HL-60 (cell line): ENCODE results near the gene PPP6R3.

ENCODE experiments used
- DNase-seq, 2 experiments: peaks; one replicate each; pipeline ENCODE4 v3.0.0-alpha.2; 2010 to 2020; ENCODE audit warnings: low read depth in 1 of 2, low spot score in 1 of 2
- H3K27ac ChIP-seq: fragments of 250-450 bp; sonication (Bioruptor Pico); replicated peaks from 2 replicates; pipeline ENCODE4 v1.5.1; 2020; ENCODE audit warnings: mild to moderate bottlenecking, moderate library complexity
- H3K27me3 ChIP-seq: fragments of 250-450 bp; sonication (Bioruptor Pico); 2 replicates; pipeline ENCODE4 v1.5.1; 2021; ENCODE audit warnings: mild to moderate bottlenecking, moderate library complexity; ENCODE audit not compliant: insufficient read depth, poor library complexity, severe bottlenecking
- H3K4me3 ChIP-seq: replicated peaks from 2 replicates; pipeline ENCODE4 v1.5.1; 2011; ENCODE audit warnings: mild to moderate bottlenecking, control low read depth, low read length; ENCODE audit not compliant: insufficient read depth
- GABPA ChIP-seq: IDR thresholded peaks from 2 replicates; pipeline ENCODE4 v1.6.1; 2012; ENCODE audit warnings: low read depth
- TF ChIP-seq, protein P1 (sequence below): IDR thresholded peaks from one replicate; pipeline ENCODE4 v1.5.1; 2011; ENCODE audit warnings: low read length, control low read depth, inconsistent platforms; ENCODE audit not compliant: insufficient read depth
- TF ChIP-seq, protein P2 (sequence below): IDR thresholded peaks from 2 replicates; pipeline ENCODE4 v1.6.1; 2012; ENCODE audit warnings: low read depth; ENCODE audit not compliant: insufficient replicate concordance

The PPP6R3 gene

DNA sequence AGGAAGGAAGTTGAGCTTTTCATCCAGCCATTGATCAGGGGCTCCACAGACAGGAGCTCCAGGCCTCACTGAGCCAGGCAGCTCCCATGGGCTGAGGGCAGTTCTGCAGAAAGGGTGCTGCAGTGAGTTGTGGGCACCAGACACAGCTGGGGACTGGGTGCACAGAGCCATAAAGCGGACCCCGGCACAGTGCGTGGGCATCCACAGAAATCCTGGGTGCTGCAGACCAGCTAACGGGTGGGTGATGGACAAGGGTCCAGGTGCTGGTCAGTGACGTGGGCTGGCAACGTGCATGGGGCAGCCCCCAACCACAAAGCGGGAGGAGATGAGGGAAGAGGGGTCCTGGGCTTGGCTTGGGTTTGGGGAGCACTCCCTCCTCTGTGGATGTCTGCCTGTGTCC, 204.4 kb downstream of the PPP6R3 start:
- no peak overlapping the region for H3K27ac ChIP-seq
- H3K4me3 ChIP-seq, result no peak overlapping the region
- no peak for DNase-seq
- H3K27me3 ChIP-seq, result no peaks in the 10 kb centered on the region
- TF ChIP-seq, protein P1, sequence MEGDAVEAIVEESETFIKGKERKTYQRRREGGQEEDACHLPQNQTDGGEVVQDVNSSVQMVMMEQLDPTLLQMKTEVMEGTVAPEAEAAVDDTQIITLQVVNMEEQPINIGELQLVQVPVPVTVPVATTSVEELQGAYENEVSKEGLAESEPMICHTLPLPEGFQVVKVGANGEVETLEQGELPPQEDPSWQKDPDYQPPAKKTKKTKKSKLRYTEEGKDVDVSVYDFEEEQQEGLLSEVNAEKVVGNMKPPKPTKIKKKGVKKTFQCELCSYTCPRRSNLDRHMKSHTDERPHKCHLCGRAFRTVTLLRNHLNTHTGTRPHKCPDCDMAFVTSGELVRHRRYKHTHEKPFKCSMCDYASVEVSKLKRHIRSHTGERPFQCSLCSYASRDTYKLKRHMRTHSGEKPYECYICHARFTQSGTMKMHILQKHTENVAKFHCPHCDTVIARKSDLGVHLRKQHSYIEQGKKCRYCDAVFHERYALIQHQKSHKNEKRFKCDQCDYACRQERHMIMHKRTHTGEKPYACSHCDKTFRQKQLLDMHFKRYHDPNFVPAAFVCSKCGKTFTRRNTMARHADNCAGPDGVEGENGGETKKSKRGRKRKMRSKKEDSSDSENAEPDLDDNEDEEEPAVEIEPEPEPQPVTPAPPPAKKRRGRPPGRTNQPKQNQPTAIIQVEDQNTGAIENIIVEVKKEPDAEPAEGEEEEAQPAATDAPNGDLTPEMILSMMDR, result no peak
- TF ChIP-seq GABPA, result no peak
- TF ChIP-seq, protein P2, sequence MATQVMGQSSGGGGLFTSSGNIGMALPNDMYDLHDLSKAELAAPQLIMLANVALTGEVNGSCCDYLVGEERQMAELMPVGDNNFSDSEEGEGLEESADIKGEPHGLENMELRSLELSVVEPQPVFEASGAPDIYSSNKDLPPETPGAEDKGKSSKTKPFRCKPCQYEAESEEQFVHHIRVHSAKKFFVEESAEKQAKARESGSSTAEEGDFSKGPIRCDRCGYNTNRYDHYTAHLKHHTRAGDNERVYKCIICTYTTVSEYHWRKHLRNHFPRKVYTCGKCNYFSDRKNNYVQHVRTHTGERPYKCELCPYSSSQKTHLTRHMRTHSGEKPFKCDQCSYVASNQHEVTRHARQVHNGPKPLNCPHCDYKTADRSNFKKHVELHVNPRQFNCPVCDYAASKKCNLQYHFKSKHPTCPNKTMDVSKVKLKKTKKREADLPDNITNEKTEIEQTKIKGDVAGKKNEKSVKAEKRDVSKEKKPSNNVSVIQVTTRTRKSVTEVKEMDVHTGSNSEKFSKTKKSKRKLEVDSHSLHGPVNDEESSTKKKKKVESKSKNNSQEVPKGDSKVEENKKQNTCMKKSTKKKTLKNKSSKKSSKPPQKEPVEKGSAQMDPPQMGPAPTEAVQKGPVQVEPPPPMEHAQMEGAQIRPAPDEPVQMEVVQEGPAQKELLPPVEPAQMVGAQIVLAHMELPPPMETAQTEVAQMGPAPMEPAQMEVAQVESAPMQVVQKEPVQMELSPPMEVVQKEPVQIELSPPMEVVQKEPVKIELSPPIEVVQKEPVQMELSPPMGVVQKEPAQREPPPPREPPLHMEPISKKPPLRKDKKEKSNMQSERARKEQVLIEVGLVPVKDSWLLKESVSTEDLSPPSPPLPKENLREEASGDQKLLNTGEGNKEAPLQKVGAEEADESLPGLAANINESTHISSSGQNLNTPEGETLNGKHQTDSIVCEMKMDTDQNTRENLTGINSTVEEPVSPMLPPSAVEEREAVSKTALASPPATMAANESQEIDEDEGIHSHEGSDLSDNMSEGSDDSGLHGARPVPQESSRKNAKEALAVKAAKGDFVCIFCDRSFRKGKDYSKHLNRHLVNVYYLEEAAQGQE, result no peak
